ENCODE measurements around the gene SYNE3. TPM values are rescaled to one million over a fixed set of nuclear protein-coding genes. Genes with fewer than 3 reads are reported as not detected.

SYNE3 gene
- total RNA-seq, 1 experiment from 2014 or later = 1.9 TPM

DNA sequence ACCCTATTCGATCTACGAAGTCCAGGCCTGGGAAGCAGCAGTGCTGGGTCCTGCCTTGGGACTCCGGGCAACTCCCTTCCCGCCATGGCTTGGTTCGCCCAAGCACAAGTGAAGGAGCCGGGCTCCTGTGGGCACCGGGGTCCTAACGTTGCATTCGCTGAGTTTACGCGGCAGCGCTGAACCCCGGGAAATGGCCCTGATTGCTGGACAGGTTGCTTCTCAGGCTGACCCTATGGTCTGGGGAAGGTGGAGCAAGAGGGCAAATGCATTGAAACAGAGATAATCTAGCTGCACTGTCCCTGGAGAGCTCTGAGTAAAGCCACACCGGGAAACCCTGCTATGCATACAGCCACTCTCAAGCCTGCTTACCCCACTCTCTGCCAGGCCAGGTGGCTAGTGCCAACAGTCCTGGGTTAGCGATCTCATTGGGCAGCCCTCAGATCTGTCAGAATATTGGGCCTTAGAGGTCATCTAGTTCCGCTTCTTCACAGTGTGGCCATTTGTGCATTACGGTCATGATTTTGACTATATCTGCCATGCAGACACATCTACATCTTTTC, 11.3 kb downstream of the SYNE3 start:
- Histone ChIP-seq H3K27me3 (ENCODE audit: insufficient read depth, low read depth) (no peaks in the 10 kb centered on the region), H3K79me2 (ENCODE audit: low read depth) (no peaks in the 10 kb centered on the region), H2AFZ (no peak overlapping the region), H3K4me2 (no peak overlapping the region), H4K20me1 (ENCODE audit: insufficient read depth) (no peaks in the 10 kb centered on the region), H3F3A (ENCODE audit: insufficient read depth, low read depth) (peaks cover 8% of the 10 kb centered on the region), H3K4me3 (no peak overlapping the region), H3K27ac (no peak overlapping the region), H3K9me2 (ENCODE audit: insufficient read depth) (no peaks in the 10 kb centered on the region), H3K36me3 (ENCODE audit: low read depth) (no peaks in the 10 kb centered on the region), H3K9me3 (ENCODE audit: insufficient read depth, low read depth) (no peaks in the 10 kb centered on the region), H3K4me1 (replicated peaks; ENCODE audit: insufficient read depth) (peaks cover 20% of the 10 kb centered on the region)
- ChIA-PET CTCF (no interaction called here), POLR2A (ENCODE audit: unreplicated experiment) (no interaction called here)
- DNase-seq = no peak
- BruUV-seq (replicated peaks) = no TSS peak
- TF ChIP-seq, protein P1, sequence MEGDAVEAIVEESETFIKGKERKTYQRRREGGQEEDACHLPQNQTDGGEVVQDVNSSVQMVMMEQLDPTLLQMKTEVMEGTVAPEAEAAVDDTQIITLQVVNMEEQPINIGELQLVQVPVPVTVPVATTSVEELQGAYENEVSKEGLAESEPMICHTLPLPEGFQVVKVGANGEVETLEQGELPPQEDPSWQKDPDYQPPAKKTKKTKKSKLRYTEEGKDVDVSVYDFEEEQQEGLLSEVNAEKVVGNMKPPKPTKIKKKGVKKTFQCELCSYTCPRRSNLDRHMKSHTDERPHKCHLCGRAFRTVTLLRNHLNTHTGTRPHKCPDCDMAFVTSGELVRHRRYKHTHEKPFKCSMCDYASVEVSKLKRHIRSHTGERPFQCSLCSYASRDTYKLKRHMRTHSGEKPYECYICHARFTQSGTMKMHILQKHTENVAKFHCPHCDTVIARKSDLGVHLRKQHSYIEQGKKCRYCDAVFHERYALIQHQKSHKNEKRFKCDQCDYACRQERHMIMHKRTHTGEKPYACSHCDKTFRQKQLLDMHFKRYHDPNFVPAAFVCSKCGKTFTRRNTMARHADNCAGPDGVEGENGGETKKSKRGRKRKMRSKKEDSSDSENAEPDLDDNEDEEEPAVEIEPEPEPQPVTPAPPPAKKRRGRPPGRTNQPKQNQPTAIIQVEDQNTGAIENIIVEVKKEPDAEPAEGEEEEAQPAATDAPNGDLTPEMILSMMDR (conservative IDR thresholded peaks at IDR 0.05) = no peak
- no peak for TF ChIP-seq EZH2 (IDR thresholded peaks at IDR 0.05; ENCODE audit: low read depth)
- intact Hi-C loops (cut with micrococcal nuclease; ENCODE audit: unreplicated experiment) = no loop called here

DNA sequence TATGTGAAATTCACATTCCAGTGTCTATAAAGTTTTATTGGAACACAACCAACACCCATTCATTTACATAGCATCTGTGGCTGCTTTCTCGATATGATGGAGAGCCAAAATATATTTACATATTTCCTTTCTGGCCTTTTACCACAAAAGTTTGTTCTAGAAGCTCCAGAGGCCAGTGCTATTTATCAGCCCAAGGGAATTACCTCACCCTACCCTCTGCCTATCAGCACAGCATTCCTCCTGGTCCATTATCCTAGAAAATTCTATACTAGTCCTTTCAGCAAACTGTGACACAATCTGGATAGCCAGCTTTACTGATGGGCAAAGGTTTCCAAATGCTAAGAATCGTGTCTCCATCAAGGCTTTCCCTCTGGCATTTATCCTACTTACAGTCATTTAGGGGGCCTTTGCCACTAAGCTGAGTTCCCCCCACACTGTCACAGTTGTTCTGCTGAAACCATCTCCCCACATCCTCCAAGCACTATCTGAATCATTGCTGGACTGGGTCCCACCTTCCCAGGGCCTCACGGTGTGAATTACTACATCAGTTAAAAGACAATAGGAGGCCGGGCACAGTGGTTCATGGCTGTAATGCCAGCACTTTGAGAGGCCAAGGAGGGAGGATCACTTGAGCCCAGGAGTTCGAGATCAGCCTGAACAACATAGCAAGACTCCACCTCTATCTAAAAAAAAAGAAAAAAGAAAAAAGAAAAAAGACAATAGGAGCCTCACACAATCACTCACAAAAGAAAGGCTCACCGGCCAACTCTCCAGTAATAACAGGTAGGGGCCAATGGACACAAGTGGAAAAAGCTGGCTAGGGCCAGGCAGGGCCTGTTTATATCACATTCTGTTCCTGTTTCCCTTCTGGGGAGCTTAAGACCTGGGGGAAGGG, 12.1 kb downstream of the SYNE3 start:
- DNase-seq = no peak
- H3K27ac ChIP-seq = no peak overlapping the region
- no peaks in the 10 kb centered on the region for H3K79me2 ChIP-seq (ENCODE audit: low read depth)
- ChIA-PET POLR2A (ENCODE audit: unreplicated experiment) (no interaction called here), CTCF (no interaction called here)
- TF ChIP-seq, protein P1 (conservative IDR thresholded peaks at IDR 0.05) = no peak
- no peak for TF ChIP-seq EZH2 (IDR thresholded peaks at IDR 0.05; ENCODE audit: low read depth)
- H3K4me1 ChIP-seq (replicated peaks; ENCODE audit: insufficient read depth) = peaks cover 22% of the 10 kb centered on the region
- no peaks in the 10 kb centered on the region for H4K20me1 ChIP-seq (ENCODE audit: insufficient read depth)
- BruUV-seq (replicated peaks) = no TSS peak
- H3K9me3 ChIP-seq (ENCODE audit: insufficient read depth, low read depth) = no peaks in the 10 kb centered on the region
- H3K36me3 ChIP-seq (ENCODE audit: low read depth) = no peaks in the 10 kb centered on the region
- H2AFZ ChIP-seq = no peak overlapping the region
- H3F3A ChIP-seq (ENCODE audit: insufficient read depth, low read depth) = peaks cover 8% of the 10 kb centered on the region
- no peak overlapping the region for H3K4me2 ChIP-seq
- no peaks in the 10 kb centered on the region for H3K9me2 ChIP-seq (ENCODE audit: insufficient read depth)
- no peaks in the 10 kb centered on the region for H3K27me3 ChIP-seq (ENCODE audit: insufficient read depth, low read depth)
- intact Hi-C loops (cut with micrococcal nuclease; ENCODE audit: unreplicated experiment) = no loop called here
- no peak overlapping the region for H3K4me3 ChIP-seq

DNA sequence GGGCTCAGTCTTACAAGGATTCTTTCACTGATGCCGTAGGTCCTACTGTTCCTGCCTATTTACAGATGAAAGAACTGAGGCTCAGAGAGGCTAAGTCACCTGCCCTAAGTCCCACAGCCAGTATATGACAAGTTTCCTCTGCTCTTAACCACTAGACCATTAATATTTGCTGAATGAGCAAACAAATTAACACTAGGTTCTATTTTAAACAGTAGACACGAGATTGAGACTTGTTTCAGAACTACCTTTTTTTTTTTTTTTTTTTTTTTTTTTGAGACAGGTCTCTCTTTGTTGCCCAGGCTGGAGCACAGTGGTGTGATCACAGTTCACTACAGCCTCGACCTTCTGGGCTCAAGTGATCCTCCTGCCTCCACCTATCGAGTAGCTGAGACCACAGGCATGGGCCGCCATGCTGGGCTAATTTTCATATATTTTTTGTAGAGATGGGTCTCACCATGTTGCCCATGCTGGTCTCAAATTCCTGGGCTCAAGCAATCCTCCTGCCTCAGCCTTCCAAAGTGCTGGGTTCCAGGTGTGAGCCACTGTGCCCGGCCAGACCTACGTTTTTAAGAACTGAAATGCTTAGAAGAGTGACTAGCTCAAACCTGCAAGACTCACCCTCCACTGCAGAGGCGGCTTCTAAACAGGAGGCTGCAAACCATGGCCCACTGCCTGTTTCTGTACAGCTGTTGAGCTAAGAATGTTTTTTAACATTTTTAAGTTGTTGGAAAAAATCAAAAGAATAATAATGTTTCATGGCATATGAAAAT, 12.9 kb downstream of the SYNE3 start:
- CTCF ChIA-PET = no interaction called here
- H3K79me2 ChIP-seq (ENCODE audit: low read depth) = no peaks in the 10 kb centered on the region
- H3K27ac ChIP-seq = no peak overlapping the region
- H3K36me3 ChIP-seq (ENCODE audit: low read depth) = no peaks in the 10 kb centered on the region
- no peaks in the 10 kb centered on the region for H4K20me1 ChIP-seq (ENCODE audit: insufficient read depth)
- no peaks in the 10 kb centered on the region for H3K9me3 ChIP-seq (ENCODE audit: insufficient read depth, low read depth)
- H3K9me2 ChIP-seq (ENCODE audit: insufficient read depth) = no peaks in the 10 kb centered on the region
- H3K4me2 ChIP-seq = no peak overlapping the region
- POLR2A ChIA-PET (ENCODE audit: unreplicated experiment) = no interaction called here
- intact Hi-C loops (cut with micrococcal nuclease; ENCODE audit: unreplicated experiment) = no loop called here
- DNase-seq = no peak
- peaks cover 8% of the 10 kb centered on the region for H3F3A ChIP-seq (ENCODE audit: insufficient read depth, low read depth)
- H3K4me3 ChIP-seq = no peak overlapping the region
- TF ChIP-seq EZH2 (IDR thresholded peaks at IDR 0.05; ENCODE audit: low read depth) = no peak
- TF ChIP-seq, protein P1 (conservative IDR thresholded peaks at IDR 0.05) = no peak
- H3K4me1 ChIP-seq (replicated peaks; ENCODE audit: insufficient read depth) = peaks cover 24% of the 10 kb centered on the region
- BruUV-seq (replicated peaks) = no TSS peak
- no peak overlapping the region for H2AFZ ChIP-seq
- H3K27me3 ChIP-seq (ENCODE audit: insufficient read depth, low read depth) = no peaks in the 10 kb centered on the region
